H1 (cell line): Measurements from ENCODE around the gene KIAA0930.
"Not testable (repeated sequence)": the region's sequence is repeated elsewhere in the genome, so short reads cannot be mapped to it uniquely, and the experiment has no call there.

Source experiments
- BRCA1 ChIP-seq: IDR thresholded peaks from 2 replicates; pipeline ENCODE4 v1.6.1; 2012; ENCODE audit warnings: low read depth, low read length, improper control_type of control experiment
- CREB1 ChIP-seq: IDR thresholded peaks from 2 replicates; pipeline ENCODE4 v1.6.1; 2012; ENCODE audit warnings: inconsistent platforms
- GABPA ChIP-seq: IDR thresholded peaks from 2 replicates; pipeline ENCODE4 v1.6.1; 2011; ENCODE audit warnings: mild to moderate bottlenecking, low read length, moderate library complexity, borderline replicate concordance; ENCODE audit not compliant: insufficient read depth
- JUND ChIP-seq: IDR thresholded peaks from 2 replicates; pipeline ENCODE4 v1.6.1; 2011; ENCODE audit warnings: mild to moderate bottlenecking, improper control_type of control experiment, low read length
- POLR2A ChIP-seq, 2 experiments: IDR thresholded peaks; 1 replicate in 1 of 2; 2 replicates in 1 of 2; pipeline ENCODE4 v1.6.1; 2011; ENCODE audit warnings: low read depth in 2 of 2, low read length in 2 of 2, mild to moderate bottlenecking in 2 of 2; ENCODE audit errors: control extremely low read depth in 1 of 2
- RAD21 ChIP-seq, 2 experiments: IDR thresholded peaks in 1 of 2; conservative IDR thresholded peaks in 1 of 2; 2 replicates each; pipeline ENCODE4 v1.6.1; 2011; ENCODE audit warnings: low read depth in 2 of 2, low read length in 2 of 2, improper control_type of control experiment in 1 of 2, inconsistent platforms in 1 of 2, mild to moderate bottlenecking in 1 of 2, moderate library complexity in 1 of 2
- SIN3A ChIP-seq, 2 experiments: IDR thresholded peaks in 1 of 2; conservative IDR thresholded peaks in 1 of 2; 2 replicates each; pipeline ENCODE4 v1.6.1; 2011 to 2012; ENCODE audit warnings: low read length in 2 of 2, improper control_type of control experiment in 1 of 2, low read depth in 1 of 2, mild to moderate bottlenecking in 1 of 2
- SP1 ChIP-seq: IDR thresholded peaks from 2 replicates; pipeline ENCODE4 v1.6.1; 2011; ENCODE audit warnings: low read depth, low read length
- SUZ12 ChIP-seq: fragments of 200-600 bp; sonication (generic); IDR thresholded peaks from 2 replicates; pipeline ENCODE4 v1.6.1; 2012; ENCODE audit warnings: mild to moderate bottlenecking, inconsistent platforms, low read length, moderate library complexity, mixed read lengths
- TF ChIP-seq, protein P1 (sequence below), 3 experiments: IDR thresholded peaks; 1 replicate in 2 of 3; 2 replicates in 1 of 3; pipeline versions ENCODE4 v1.5.1 to v1.6.1; 2011; ENCODE audit warnings: low read length in 3 of 3, mild to moderate bottlenecking in 3 of 3, inconsistent platforms in 2 of 3, low read depth in 1 of 3, moderate library complexity in 1 of 3; ENCODE audit not compliant: insufficient read depth in 1 of 3; ENCODE audit errors: control extremely low read depth in 1 of 3
- TF ChIP-seq, protein P2 (sequence below): IDR thresholded peaks from 2 replicates; pipeline ENCODE4 v1.6.1; 2011; ENCODE audit warnings: low read depth, mild to moderate bottlenecking, low read length; ENCODE audit not compliant: insufficient read depth
- TF ChIP-seq, protein P3 (sequence below): IDR thresholded peaks from 2 replicates; pipeline ENCODE4 v1.6.1; 2011; ENCODE audit warnings: low read length, improper control_type of control experiment

DNA sequence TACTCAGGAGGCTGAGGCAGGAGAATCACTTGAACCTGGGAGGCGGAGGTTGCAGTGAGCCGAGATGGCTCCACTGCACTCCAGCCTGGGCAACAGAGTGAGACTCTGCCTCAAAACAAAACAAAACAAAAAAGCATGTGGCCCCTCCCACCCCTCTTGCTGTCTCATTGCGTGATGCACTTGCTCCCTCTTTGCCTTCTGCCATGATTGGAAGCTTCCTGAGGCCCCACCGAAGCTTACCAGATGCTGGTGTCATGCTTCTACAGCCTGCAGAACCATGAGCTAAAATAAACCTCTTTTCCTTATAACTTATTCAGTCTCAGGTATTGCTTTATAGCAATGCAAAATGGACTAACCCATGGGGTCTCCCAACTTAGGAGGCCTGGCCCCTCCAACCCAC is 17.2 kb upstream of the KIAA0930 start:
- TF ChIP-seq JUND; POLR2A (IDR thresholded peaks at IDR 0.05; ENCODE audit: control extremely low read depth in 1 of 2, low read depth in 2 of 2, low read length in 2 of 2); BRCA1; GABPA; RAD21 (IDR thresholded peaks at IDR 0.05 in 1 of 2, conservative IDR thresholded peaks at IDR 0.05 in 1 of 2; ENCODE audit: low read depth in 2 of 2, low read length in 2 of 2); SP1; SUZ12; SIN3A (conservative IDR thresholded peaks at IDR 0.05 in 1 of 2, IDR thresholded peaks at IDR 0.05 in 1 of 2; ENCODE audit: low read depth in 1 of 2, low read length in 2 of 2); CREB1: not testable (repeated sequence)
- TF ChIP-seq, protein P1, sequence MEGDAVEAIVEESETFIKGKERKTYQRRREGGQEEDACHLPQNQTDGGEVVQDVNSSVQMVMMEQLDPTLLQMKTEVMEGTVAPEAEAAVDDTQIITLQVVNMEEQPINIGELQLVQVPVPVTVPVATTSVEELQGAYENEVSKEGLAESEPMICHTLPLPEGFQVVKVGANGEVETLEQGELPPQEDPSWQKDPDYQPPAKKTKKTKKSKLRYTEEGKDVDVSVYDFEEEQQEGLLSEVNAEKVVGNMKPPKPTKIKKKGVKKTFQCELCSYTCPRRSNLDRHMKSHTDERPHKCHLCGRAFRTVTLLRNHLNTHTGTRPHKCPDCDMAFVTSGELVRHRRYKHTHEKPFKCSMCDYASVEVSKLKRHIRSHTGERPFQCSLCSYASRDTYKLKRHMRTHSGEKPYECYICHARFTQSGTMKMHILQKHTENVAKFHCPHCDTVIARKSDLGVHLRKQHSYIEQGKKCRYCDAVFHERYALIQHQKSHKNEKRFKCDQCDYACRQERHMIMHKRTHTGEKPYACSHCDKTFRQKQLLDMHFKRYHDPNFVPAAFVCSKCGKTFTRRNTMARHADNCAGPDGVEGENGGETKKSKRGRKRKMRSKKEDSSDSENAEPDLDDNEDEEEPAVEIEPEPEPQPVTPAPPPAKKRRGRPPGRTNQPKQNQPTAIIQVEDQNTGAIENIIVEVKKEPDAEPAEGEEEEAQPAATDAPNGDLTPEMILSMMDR (IDR thresholded peaks at IDR 0.05; ENCODE audit: control extremely low read depth in 1 of 3, insufficient read depth in 1 of 3, low read depth in 1 of 3, low read length in 3 of 3): not testable (repeated sequence)
- TF ChIP-seq, protein P2, sequence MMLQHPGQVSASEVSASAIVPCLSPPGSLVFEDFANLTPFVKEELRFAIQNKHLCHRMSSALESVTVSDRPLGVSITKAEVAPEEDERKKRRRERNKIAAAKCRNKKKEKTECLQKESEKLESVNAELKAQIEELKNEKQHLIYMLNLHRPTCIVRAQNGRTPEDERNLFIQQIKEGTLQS: not testable (repeated sequence)
- TF ChIP-seq, protein P3, sequence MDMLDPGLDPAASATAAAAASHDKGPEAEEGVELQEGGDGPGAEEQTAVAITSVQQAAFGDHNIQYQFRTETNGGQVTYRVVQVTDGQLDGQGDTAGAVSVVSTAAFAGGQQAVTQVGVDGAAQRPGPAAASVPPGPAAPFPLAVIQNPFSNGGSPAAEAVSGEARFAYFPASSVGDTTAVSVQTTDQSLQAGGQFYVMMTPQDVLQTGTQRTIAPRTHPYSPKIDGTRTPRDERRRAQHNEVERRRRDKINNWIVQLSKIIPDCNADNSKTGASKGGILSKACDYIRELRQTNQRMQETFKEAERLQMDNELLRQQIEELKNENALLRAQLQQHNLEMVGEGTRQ: not testable (repeated sequence)
